HTR-8/SVneo (cell line): ENCODE data around the gene ATP5PF.
"Not testable (repeated sequence)": the region's sequence is repeated elsewhere in the genome, so short reads cannot be mapped to it uniquely, and the experiment has no call there.

Source experiments
- DNase-seq: peaks from one replicate; pipeline ENCODE4 v3.0.0; 2011; ENCODE audit warnings: low spot score, mixed read lengths; ENCODE audit not compliant: insufficient read length
- FAIRE-seq: peaks from 2 replicates; lab custom pipeline; 2011; peaks lifted over from hg19 to GRCh38; lab: Jason Lieb, UNC

The ATP5PF gene, protein sequence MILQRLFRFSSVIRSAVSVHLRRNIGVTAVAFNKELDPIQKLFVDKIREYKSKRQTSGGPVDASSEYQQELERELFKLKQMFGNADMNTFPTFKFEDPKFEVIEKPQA

DNA sequence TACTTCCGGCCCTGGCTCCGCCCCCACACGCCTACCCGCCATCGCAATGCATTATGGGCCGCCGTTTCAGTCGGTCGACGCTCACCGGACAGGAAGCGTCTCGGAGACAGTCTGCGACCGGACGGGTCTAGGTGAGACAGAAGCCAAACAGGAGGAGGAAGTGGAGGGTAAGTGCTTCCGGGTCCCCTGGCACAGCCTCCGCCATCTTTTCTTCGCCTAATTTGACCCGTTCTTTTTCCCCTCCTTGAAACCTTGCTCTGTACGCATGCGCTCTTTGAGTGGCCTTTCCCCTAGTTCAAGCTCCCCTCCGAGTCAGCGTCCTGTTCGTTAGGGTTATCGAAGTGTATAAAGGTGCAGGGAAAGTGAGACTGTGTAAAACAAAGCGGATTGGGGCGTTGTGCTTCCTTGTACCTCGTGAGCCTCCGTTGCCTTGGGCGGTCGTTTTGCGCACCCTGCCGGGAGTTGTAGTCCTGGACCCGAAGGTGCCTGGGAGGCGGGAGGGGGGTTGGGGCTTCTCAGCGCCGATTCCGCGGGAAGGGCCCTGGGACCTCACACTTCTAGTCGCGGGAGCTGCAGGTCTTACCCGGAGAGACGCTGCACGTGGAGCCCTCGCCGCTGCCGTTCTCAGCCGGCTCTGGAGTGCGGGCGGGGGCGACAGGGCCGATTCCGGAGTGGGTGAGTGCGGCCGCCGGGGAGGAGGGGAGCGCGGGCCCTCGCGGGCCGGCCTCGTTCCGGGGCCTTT, at the start of gene ATP5PF, which contains the start of gene GABPA:
ATP5PF (minus strand) TSS at position 1 of the 742 bp plus-strand sequence. CDS start 5,110 bp downstream, outside the sequence.
GABPA (plus strand) TSS at position 69 of the 742 bp plus-strand sequence. CDS start 6,627 bp downstream, outside the sequence.
- FAIRE-seq = peak; percentile 90

DNA sequence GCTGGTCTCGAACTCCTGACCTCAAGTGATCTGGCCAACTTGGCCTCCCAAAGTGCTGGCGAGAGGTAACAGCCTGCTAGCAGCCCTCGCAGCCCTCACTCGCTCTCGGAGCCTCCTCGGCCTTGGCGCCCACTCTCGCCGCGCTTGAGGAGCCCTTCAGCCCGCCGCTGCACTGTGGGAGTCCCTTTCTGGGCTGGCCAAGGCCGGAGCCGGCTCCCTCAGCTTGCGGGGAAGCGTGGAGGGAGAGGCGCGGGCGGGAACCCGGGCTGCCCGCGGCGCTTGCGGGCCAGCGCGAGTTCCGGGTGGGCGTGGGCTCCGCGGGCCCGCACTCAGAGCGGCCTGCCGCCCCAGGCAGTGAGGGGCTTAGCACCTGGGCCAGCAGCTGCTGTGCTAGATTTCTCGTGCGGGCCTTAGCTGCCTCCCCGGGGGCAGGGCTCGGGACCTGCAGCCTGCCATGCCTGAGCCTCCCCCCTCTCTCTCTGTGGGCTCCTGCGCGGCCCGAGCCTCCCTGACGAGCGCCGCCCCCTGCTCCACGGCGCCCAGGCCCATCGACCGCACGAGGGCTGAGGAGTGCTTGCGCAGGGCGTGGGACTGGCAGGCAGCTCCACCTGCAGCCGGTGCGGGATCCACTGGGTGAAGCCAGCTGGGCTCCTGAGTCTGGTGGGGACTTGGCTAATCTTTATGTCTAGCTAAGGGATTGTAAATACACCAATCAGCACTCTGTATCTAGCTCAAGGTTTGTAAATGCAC, 43.6 kb upstream of the ATP5PF start:
- not testable (repeated sequence) for DNase-seq, FAIRE-seq

More for the DNA sequence above, at the start of gene ATP5PF, which contains the start of gene GABPA:
- peak; percentile 87 for DNase-seq

DNA sequence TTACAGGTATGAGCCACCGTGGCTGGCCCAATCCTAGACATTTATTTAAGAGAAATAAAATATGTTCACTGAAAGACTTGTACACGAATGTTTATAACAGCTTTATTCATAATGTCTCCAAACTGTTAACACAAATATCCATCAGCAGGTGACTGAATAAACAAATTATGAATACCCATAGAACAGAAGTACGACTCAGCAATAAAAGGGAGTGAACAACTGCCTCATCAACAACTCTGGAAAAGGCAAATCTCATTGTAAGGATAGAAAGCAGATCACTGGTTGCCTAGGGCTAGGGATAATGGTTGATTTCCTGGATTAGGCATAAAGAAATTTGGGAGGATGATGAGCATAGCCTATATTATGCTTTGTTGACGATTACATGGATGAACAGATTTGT, 41.7 kb upstream of the ATP5PF start:
- DNase-seq (no peak), FAIRE-seq (no peak)

DNA sequence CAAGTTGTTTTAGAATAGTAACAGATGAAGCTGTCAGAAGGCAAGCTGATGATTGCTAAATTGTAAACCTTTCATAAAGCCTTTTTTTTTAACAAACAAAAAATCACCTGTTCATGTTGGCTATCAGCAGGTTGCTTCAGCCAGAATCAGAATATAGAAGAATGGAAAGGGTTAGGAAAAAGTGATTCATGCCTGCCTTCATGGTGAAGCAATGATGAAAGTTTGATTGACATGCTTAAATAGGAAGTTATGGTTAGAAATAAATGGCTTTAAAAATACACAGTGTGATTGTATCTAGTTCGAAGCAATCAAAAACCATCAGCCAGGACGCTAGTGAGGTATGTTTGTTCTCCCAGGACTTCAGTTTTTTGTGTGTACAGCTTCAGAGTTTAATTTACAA, 38.0 kb upstream of the ATP5PF start:
- FAIRE-seq = no peak
- DNase-seq = no peak

DNA sequence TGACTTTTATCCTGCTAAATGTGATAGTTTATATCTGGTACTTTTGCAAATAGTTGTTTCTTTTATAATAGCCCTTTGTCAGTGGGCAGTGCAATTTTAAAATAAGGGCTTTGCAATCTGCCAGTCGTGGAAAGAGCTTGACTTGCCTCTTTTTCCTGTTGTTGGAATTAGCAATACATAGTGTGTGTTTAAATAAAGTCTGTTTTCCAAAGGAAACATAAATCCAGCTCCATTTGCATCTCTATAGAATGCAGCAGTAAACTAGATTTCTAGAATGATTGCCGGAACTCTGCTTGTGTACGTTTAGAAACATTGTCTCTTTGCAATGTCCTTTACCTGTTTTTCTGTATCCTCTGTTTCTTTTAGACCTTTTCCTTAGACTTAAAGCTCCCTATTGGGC, 33.2 kb upstream of the ATP5PF start:
- DNase-seq = no peak
- FAIRE-seq = no peak

DNA sequence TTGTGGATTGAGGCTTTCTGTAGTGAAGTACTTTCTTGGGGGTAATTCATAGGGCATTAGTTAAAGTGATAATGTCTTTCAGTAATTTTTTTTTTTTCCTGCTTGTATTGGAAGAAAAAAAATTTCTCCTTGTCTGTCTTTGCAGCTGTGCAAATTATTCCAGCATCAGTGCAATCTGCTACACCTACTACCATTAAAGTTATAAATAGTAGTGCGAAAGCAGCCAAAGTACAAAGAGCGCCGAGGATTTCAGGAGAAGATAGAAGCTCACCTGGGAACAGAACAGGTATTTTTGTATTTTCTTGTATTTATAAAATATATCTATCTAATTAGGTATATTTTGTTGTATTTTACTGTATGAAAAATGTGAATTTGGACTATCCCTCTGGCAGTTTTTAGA, 29.4 kb upstream of the ATP5PF start:
- FAIRE-seq (no peak), DNase-seq (no peak)

DNA sequence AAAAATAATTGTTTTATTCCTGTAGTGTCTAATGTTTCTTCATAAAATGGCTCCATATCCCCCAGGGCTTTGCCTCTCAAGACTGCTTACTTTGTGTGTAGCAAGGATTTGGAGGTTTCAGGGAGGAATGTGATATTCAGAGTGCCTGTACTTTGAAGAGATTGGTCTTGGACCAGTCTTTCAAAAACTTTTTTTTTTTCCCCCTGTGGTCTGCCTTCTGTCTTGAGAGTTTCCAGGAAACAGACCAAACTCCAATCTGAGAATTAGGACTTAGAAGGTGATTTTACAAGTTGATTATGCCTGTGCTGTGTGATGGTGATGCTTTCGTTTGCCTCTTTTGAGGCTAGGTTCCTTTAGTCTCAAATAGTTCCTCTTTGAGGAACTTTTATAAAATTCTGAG, 26.0 kb upstream of the ATP5PF start:
- FAIRE-seq (no peak), DNase-seq (no peak)

DNA sequence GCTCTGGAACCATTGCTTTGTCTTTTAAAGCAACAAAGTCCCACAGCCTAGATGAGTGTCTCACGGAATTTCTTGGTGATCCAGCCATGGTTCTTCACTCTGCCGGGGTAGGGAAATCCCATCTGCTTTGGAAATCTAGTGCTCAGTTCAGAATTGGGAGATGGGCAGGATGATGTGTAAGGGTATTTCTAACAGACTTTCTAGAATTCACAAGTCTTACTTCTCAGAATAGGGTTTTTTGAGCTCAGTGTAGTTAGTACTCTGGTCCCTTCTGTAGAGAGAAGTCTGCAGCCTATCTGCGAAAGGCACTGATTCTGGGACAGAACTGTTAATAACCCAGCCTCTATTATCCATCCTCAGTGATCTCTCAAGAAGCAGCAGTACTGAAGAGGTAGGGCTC, 25.4 kb upstream of the ATP5PF start:
- FAIRE-seq (no peak), DNase-seq (no peak)

DNA sequence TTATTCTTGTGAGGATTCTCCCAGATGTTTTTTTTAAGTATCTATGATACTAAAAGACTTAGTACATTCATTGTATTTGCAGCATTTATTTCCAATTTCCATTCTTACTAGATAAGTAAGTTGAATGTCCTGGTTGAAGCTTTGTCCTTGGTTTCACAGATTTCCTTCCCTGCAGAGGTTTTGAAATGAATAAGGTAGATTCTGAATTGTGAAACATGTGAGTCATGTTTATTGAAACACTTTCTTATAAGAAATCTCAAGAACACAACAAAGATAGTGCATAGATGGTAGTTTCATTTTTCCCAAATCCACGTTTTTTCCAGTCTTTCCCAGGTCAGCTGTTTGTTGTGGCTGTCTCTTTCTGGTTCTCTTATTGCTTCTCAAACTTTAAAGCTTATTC, 24.9 kb upstream of the ATP5PF start:
- DNase-seq (no peak), FAIRE-seq (no peak)

DNA sequence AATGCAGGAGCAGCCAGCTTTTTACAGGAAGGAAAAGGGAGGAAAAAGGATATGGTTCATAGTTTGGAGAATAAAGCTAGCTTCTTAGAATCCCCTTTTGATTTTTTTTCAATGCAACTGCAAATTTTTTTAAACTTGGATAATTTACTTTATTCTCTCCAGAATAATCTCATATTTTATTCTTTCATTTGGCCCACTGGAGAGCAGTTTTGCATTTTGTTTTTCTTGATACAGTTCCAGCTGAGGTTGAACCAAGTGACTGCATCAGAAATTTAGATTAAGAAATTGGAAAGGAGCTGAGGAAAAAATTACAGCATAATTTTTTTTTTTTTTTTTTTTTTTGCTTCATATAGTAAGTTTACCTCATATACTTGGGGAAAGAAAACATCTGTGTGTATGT, 22.8 kb upstream of the ATP5PF start:
- FAIRE-seq = no peak
- DNase-seq = no peak

DNA sequence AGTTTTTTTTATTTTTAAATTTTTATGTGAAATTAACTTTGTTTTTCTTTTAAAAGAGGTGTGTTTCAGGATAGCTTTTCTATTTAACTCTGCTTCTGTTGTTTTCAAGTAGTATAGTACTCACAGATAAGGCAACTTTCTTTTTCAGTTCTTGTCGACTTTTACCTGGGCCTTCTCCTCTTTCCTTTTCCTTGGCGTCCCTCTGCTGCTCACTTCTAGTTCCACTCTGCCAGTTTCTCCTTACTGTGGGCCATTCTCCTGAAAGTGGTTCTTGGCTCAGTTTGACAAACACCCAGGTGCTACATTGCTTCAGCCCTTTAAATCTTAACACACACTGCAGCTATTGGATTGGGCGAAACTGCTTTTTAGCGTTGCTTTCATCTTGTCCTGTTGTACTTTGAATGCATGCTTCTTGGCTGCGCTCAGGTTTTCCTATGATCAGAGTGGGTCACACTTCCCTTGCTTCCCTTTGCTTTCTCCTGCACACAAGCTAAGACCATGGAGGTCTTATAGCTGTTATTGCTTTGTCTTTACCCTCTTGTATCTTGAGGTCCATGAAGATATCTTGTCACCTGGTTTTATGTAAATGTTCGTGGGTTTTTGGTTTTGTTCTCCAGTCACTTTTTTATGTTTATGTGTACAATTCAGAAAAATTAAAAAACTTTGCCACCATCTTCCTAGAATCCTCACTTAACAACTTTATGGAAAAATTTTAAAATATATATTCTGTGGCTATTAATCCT, 21.7 kb upstream of the ATP5PF start:
- no peak for FAIRE-seq
- DNase-seq = no peak

DNA sequence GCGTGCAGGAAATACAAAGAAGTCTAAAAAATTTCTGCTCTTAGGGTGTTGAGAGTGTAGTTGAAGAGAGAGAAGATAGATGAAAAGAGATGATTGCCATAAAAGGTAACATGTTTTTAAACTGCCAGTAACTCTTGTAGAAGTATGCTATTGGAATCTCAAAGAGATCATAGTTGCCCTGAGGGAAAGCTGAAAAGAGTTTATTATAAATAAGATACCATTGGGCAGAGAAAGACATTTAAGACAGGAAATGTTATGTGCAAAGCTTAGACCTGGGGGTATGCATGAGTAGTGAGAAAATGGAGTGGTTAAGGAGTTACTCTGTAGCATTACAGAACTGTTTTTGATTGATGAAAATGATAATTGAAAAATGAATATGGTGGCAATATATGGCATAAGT, 17.7 kb upstream of the ATP5PF start:
- DNase-seq (no peak), FAIRE-seq (peak; percentile 13)

DNA sequence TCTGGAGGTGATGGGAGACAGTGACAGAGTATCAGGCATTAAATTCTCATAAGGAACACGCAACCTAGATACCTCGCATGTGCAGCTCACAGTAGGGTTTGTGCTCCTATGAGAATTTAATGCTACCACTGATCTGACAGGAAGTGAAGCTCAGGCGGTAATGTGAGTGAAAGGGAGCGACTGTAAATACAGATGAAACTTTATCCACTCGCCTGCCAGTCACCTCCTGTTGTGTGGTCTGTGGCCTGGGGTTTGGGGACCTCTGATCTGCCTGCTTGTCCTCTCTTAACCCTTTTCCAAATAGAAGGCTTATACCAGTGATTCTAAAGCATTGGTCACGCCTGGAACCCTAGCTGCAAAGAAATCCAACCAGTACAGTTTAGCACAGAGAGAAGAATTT, 15.4 kb upstream of the ATP5PF start:
- DNase-seq = no peak
- FAIRE-seq = no peak

DNA sequence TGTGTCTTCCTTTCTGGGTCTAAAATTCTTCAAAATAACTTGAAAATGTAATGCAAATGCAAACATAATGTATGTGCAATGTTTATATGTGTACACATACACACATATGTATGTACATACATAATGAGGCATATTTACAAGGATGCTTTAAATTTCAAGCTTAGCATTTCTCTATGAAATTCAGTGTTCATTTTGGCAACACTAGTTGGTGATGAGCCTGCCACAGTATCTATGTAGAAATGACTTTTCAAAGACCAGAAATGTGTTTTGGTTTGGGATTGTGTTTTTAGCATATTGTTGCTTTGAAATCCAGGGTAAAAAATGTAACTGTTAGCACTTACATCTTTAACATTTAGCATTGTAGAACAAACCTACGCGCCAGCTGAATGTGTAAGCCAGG, 10.2 kb upstream of the ATP5PF start:
- no peak for FAIRE-seq

DNA sequence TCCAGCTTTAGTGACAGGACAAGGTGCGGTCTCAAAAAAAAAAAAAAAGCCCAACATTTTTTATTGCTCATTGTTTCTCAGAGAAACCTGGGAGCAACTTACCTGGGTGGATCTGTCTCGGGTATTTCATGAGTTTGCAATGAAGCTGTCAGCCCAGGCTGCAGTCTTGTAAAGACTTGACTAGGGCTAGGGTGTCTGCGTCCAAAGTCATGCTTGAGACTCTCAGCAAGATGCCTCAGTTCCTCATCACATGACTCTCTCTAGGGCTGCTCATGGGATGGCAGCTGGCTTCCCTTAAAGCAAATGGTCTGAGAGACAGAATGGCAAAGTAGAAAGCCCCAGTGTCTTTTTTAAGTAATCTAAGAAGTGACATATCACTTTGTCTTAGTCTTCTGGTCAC, 8.2 kb upstream of the ATP5PF start:
- no peak for FAIRE-seq
- no peak for DNase-seq

More for the DNA sequence above, 10.2 kb upstream of the ATP5PF start:
- DNase-seq = no peak

DNA sequence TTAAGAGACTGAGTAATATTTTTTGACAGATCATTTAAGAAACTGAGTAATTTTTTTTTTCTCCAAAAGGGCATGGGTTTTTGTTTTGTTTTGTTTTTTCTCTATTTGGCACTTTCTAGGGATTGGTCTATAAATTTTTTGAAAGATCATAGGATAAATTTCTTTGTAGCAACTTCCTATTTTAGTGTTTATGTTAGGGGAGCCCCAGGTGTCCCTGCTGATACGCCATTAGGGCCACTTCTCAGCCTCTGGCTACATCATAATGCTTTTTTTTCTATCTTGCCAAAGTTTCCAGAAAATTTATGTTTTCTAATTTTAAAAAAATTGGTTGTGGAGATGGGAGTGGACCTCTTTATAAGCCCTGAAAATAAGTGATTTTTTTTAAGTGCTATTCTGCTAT, 2.7 kb upstream of the ATP5PF start:
- FAIRE-seq = no peak
- no peak for DNase-seq

DNA sequence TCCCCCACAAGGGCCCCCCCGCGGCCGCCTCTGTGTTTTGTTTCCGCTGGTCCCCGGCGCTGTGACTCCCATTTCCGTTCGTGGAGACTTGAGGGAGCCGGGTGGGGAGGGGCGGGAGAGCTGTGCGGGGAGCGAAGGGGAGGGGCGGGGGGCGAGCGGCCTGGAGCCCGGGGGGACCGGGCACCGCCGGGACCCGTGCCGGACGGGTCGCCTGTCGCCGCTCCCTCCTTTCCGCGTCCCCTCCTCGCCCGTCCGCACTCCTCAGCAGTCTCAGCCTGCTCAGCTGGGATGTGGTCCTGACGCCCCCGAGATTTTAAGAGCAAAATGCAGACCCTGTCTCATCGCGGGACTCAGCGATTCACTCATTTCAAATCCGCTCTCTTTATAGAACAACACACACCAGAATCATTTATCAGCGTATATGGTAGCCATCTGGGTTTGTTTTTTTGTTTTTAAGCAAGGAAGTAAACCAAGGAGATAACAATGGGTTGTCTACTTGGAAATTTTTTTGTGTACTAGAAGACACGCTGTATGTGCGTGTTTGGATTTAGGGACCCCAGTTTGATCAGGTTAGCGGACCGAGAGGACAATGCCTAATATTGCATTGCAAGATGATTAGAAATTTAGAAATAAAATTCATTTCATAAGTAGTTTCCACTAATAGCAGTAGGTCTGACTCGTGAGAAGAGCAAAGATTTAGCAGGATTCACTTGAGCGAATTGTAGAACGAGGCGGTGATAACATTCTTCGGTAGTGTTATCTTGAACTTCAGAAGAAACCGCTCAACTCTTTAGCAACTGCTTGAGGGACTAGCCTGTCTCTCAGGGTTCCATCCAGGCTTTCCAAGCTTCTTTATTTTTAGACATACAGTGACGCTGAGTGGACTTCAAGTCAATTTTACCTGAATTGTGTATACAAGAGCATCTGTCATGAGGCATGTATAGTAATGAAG, 1.2 kb upstream of the ATP5PF start:
- FAIRE-seq = no peak
- peak; percentile 65 for DNase-seq

DNA sequence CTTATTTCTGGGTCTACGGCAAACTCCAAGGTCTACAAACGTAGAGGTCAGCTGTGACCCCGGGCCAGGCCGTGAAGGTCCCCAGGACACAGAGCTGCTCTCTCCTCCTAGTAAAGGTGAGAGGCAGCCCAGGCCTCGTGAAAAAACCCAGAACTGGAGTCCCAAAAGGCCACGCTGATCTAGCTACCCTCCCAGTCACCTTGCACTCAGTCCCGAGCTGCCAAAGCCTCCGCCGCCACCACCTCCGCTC, 125 bp downstream of the ATP5PF start:
- DNase-seq (no peak), FAIRE-seq (no peak)

DNA sequence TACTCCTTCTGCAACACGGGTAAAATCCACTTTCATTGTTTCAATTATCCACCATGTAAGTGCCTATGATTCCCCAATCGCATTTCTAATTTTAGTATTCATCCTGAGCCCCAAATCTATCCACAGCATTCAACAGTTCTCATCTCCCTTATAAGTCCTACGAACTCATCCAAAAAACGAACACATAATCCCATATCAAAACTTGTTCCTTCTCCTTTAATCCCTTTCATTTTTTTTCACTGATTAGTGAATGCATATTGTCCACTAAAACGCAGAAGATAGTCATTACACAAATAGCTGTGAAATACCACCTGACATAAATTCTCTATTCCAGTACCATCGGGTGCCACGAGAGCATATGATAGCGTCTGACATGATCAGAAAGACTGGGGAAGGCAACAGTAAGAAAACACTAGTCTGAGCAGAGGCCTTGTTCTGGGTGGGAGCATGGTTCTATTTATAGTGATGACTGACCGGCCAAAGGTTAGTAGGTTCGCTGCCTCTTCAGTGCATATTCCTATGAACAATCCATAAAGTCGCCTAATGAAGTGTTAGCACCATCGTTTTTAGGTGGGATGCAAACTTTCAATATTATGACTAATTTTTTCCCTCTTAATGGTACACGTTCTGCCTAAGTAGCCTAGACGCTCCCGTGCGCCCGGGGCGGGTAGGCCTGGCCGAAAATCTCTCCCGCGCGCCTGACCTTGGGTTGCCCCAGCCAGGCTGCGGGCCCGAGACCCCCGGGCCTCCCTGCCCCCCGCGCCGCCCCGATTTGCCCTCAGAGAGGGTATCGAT, 648 bp downstream of the ATP5PF start:
- DNase-seq (no peak), FAIRE-seq (no peak)
